GM18519 (cell line): ENCODE data around the gene LYSMD3.

ENCODE experiments used
- ATAC-seq: cut with Tn5 transposase; IDR thresholded peaks from one replicate; pipeline ENCODE4 v1.9.1; 2021; ENCODE audit warnings: mild to moderate bottlenecking, moderate library complexity; ENCODE audit not compliant: unreplicated experiment, low FRiP score

Gene LYSMD3

GRCh38 chr5:90488791-90489190 is 40.6 kb downstream of the LYSMD3 start:
- no peak for ATAC-seq

GRCh38 chr5:90484540-90484939 is 44.8 kb downstream of the LYSMD3 start:
- ATAC-seq, result no peak

GRCh38 chr5:90483206-90483605 is 46.2 kb downstream of the LYSMD3 start:
- ATAC-seq, result no peak

- ATAC-seq, result no peak
These were observed 48.7 kb downstream of the LYSMD3 start for GRCh38 chr5:90480699-90481098.

GRCh38 chr5:90479611-90480385 is 49.6 kb downstream of the LYSMD3 start:
- ATAC-seq, result no peak

- ATAC-seq, result no peak
These were observed 51.7 kb downstream of the LYSMD3 start for GRCh38 chr5:90477621-90478215.

GRCh38 chr5:90477073-90477472 is 52.3 kb downstream of the LYSMD3 start:
- no peak for ATAC-seq

- ATAC-seq, result no peak
These were observed 53.0 kb downstream of the LYSMD3 start for GRCh38 chr5:90476391-90476790.

GRCh38 chr5:90475436-90475980 is 53.9 kb downstream of the LYSMD3 start:
- ATAC-seq, result no peak

- ATAC-seq, result peak; percentile 82
These were observed 54.9 kb downstream of the LYSMD3 start, which contains the start of the genes MBLAC2 and POLR3G for GRCh38 chr5:90474235-90475107. Gene MBLAC2, minus strand, starts transcription at chr5:90474771. Its CDS starts 479 bp downstream, at chr5:90474292. Gene POLR3G, plus strand, starts transcription at chr5:90474864. Its CDS starts 10,704 bp downstream, at chr5:90485568.

- ATAC-seq, result peak; percentile 5
These were observed 55.8 kb downstream of the LYSMD3 start for GRCh38 chr5:90473396-90474234.

GRCh38 chr5:90472783-90473395 is 56.5 kb downstream of the LYSMD3 start:
- ATAC-seq, result no peak
